ENCODE data around the gene CCDC80. TPM values are rescaled to one million over a fixed set of nuclear protein-coding genes. Genes with fewer than 3 reads are reported as not detected.

CCDC80 gene
- total RNA-seq, 2 donors from 2014 or later = 94.4 to 206 TPM

DNA sequence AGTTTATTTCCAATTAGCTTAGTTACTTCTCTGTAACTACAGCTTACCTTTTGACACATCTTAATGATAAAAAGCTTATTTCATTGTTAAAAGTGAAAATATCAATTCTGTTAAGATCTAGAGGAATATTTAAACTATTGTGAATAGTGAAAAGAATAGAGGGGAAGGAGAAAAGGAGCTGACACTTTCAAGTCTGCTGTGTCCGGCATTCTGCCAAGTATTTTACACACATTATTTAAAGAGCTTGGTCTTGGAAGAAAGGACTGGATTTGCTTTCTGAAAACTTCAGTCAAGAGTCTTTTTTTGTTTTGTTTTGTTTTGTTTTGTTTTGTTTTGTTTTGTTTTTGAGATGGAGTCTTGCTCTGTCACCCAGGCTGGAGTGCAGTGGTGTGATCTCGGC, 34.8 kb downstream of the CCDC80 start:
- DNase-seq (ENCODE audit: low spot score) = no peak
- Histone ChIP-seq H3K4me1 (peaks cover 0 to 13% of the 10 kb centered on the region in 2 donors), H3K9me3 (no peaks in the 10 kb centered on the region), H3K27me3 (no peaks in the 10 kb centered on the region), H3K36me3 (no peaks in the 10 kb centered on the region), H3K27ac (no peak overlapping the region), H3K4me3 (no peak overlapping the region)
- TF ChIP-seq, protein P1, sequence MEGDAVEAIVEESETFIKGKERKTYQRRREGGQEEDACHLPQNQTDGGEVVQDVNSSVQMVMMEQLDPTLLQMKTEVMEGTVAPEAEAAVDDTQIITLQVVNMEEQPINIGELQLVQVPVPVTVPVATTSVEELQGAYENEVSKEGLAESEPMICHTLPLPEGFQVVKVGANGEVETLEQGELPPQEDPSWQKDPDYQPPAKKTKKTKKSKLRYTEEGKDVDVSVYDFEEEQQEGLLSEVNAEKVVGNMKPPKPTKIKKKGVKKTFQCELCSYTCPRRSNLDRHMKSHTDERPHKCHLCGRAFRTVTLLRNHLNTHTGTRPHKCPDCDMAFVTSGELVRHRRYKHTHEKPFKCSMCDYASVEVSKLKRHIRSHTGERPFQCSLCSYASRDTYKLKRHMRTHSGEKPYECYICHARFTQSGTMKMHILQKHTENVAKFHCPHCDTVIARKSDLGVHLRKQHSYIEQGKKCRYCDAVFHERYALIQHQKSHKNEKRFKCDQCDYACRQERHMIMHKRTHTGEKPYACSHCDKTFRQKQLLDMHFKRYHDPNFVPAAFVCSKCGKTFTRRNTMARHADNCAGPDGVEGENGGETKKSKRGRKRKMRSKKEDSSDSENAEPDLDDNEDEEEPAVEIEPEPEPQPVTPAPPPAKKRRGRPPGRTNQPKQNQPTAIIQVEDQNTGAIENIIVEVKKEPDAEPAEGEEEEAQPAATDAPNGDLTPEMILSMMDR (IDR thresholded peaks at IDR 0.05) = no peak

DNA sequence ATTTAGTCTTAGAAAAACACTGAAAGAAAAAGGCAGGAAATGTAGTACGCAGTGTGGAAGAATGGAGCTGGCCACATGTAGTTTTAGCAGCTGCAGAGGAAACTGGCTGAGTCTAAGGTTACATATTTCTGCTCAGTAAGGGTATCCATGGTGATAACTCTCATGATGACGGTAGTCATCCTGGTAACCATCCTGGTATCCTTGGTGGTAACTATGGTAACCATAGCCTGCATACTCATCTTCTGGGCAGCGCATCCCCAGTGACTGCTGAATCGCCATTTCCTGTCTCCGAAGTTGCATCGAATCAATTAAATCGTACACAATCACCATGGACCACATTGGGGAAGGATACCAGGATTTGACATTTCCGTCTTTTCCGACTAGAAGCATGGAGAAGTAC, 35.7 kb downstream of the CCDC80 start:
- no peaks in the 10 kb centered on the region for H3K27me3 ChIP-seq
- TF ChIP-seq, protein P1 (IDR thresholded peaks at IDR 0.05) = no peak
- DNase-seq (ENCODE audit: low spot score) = no peak
- H3K27ac ChIP-seq = no peak overlapping the region
- H3K4me3 ChIP-seq = no peak overlapping the region
- H3K36me3 ChIP-seq = no peaks in the 10 kb centered on the region
- H3K9me3 ChIP-seq = no peaks in the 10 kb centered on the region
- peaks cover 0 to 13% of the 10 kb centered on the region in 2 donors for H3K4me1 ChIP-seq

GRCh38 chr3:112604536-112604935, 36.4 kb downstream of the CCDC80 start:
- no peaks in the 10 kb centered on the region for H3K27me3 ChIP-seq
- H3K4me1 ChIP-seq = peaks cover 0 to 13% of the 10 kb centered on the region in 2 donors
- TF ChIP-seq, protein P1 (IDR thresholded peaks at IDR 0.05) = no peak
- no peaks in the 10 kb centered on the region for H3K9me3 ChIP-seq
- DNase-seq (ENCODE audit: low spot score) = no peak
- no peak overlapping the region for H3K4me3 ChIP-seq
- H3K36me3 ChIP-seq = no peaks in the 10 kb centered on the region
- H3K27ac ChIP-seq = no peak overlapping the region

- Histone ChIP-seq H3K4me3 (no peak overlapping the region), H3K4me1 (peaks cover 0 to 13% of the 10 kb centered on the region in 2 donors), H3K27me3 (no peaks in the 10 kb centered on the region), H3K9me3 (no peaks in the 10 kb centered on the region), H3K27ac (no peak overlapping the region), H3K36me3 (no peaks in the 10 kb centered on the region)
- no peak for DNase-seq (ENCODE audit: low spot score)
- TF ChIP-seq, protein P1 (IDR thresholded peaks at IDR 0.05) = no peak
Observed at GRCh38 chr3:112602217-112602838, 38.6 kb downstream of the CCDC80 start.

DNA sequence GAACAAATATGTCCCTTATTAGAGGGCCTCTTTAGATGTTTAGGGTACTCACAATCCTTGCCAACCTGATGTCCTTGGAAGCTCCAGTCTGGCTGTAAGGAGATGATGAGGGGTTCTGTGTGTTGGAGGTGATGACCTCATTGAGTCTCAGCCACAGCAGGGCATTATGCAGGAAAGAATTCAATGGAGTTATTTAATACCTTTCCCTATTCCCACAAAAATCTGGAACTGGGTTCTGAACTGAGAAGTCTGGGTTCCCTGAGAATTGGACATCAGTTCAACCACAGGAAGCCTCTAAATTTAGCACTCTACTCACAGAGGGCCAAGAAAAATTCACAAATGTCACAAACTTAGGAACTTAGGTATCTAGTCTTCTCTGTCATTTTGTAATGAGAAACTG, 42.2 kb downstream of the CCDC80 start:
- no peaks in the 10 kb centered on the region for H3K27me3 ChIP-seq
- H3K27ac ChIP-seq = no peak overlapping the region
- H3K9me3 ChIP-seq = no peaks in the 10 kb centered on the region
- no peaks in the 10 kb centered on the region for H3K36me3 ChIP-seq
- DNase-seq (ENCODE audit: low spot score) = no peak
- no peaks in the 10 kb centered on the region for H3K4me1 ChIP-seq
- no peak overlapping the region for H3K4me3 ChIP-seq
- TF ChIP-seq, protein P1 (IDR thresholded peaks at IDR 0.05) = no peak

- Histone ChIP-seq H3K4me3 (no peak overlapping the region), H3K27ac (no peak overlapping the region), H3K27me3 (no peaks in the 10 kb centered on the region), H3K4me1 (no peaks in the 10 kb centered on the region), H3K9me3 (no peaks in the 10 kb centered on the region), H3K36me3 (peaks cover 4% of the 10 kb centered on the region)
- no peak for DNase-seq (ENCODE audit: low spot score)
- TF ChIP-seq, protein P1 (IDR thresholded peaks at IDR 0.05) = no peak
Observed at GRCh38 chr3:112597945-112598344, 43.0 kb downstream of the CCDC80 start.
